Activated CD8-positive, alpha-beta T cell treated with anti-CD3 and anti-CD28 coated beads for 36 hours (primary cell): ENCODE results near the gene PLG. TPM values are rescaled to one million over a fixed set of nuclear protein-coding genes. Genes with fewer than 3 reads are reported as not detected.
A peak's percentile ranks its signal among the peaks of the same experiment; 100 is the strongest.

Source experiments
- ATAC-seq: fragments of 200-7000 bp; cut with Tn5 transposase; one replicate; pipeline ENCODE4 v1.10.0; 2021; ENCODE audit warnings: mild to moderate bottlenecking, moderate library complexity
- CTCF ChIA-PET: fragments of 350-600 bp; sonication (Branson Sonifier 250); formaldehyde crosslinking; loops from one replicate; lab custom pipeline; 2021; ENCODE audit warnings: antibody characterized with exemption; lab: Charles Lee
- POLR2A ChIA-PET: fragments of 350-600 bp; sonication (Branson Sonifier 250); formaldehyde crosslinking; loops from one replicate; lab custom pipeline; 2021; ENCODE audit warnings: antibody characterized with exemption; lab: Charles Lee
- DNase-seq: peaks from one replicate; pipeline ENCODE4 v3.0.0-alpha.2; 2020
- H3K27ac Mint-ChIP-seq: one replicate; pipeline ENCODE4 v1.8.0; 2021; ENCODE audit warnings: mild to moderate bottlenecking, mixed read lengths
- H3K27me3 Mint-ChIP-seq: one replicate; pipeline ENCODE4 v1.8.0; 2021; ENCODE audit warnings: mixed read lengths
- H3K36me3 Mint-ChIP-seq: one replicate; pipeline ENCODE4 v1.8.0; 2021; ENCODE audit warnings: low read depth, mixed read lengths
- H3K4me1 Mint-ChIP-seq: one replicate; pipeline ENCODE4 v1.8.0; 2021; ENCODE audit warnings: low read depth, mixed read lengths
- H3K4me3 Mint-ChIP-seq: one replicate; pipeline ENCODE4 v1.8.0; 2021; ENCODE audit warnings: mild to moderate bottlenecking, moderate library complexity, mixed read lengths
- H3K9me3 Mint-ChIP-seq: one replicate; pipeline ENCODE4 v1.8.0; 2021; ENCODE audit warnings: mixed read lengths
- CTCF ChIP-seq: fragments of 200-600 bp; IDR thresholded peaks from one replicate; pipeline ENCODE4 v1.8.0; 2022; ENCODE audit warnings: antibody characterized with exemption, mild to moderate bottlenecking
- intact Hi-C: fragments of 100-400 bp; cut with micrococcal nuclease; formaldehyde crosslinking; loops from one replicate; pipeline ENCODE4 v1.10.0; 2022
- total RNA-seq, 2 experiments: library from RNA; stranded (reverse); gene quantifications; one replicate each; pipeline ENCODE4 v1.2.3, GENCODE V29; 2021

The PLG gene
- total RNA-seq, 2 experiments from 2014 or later, result not detected

- peaks cover 2% of the 10 kb centered on the region for H3K4me1 Mint-ChIP-seq
- ATAC-seq, result no peak
- intact Hi-C loops, result no loop called here
- no peak for TF ChIP-seq CTCF
- H3K9me3 Mint-ChIP-seq, result peaks cover 9% of the 10 kb centered on the region
- H3K36me3 Mint-ChIP-seq, result peaks cover 1% of the 10 kb centered on the region
- peaks cover 8% of the 10 kb centered on the region for H3K27me3 Mint-ChIP-seq
- DNase-seq, result no peak
- H3K4me3 Mint-ChIP-seq, result no peak overlapping the region
- H3K27ac Mint-ChIP-seq, result no peak overlapping the region
- POLR2A ChIA-PET, result interaction anchor here (0.6 kb wide), 1 partner anchor 11 kb away, joined by 4 read pairs; no protein-coding TSS in a partner anchor
- CTCF ChIA-PET, result no interaction called here
Measured at GRCh38 chr6:160788806-160789205, 86.8 kb downstream of the PLG start.

GRCh38 chr6:160789263-160790027, 87.4 kb downstream of the PLG start:
- H3K27ac Mint-ChIP-seq, result no peak overlapping the region
- ATAC-seq (no peak), DNase-seq (peak; percentile 31)
- peaks cover 2% of the 10 kb centered on the region for H3K4me1 Mint-ChIP-seq
- ChIA-PET POLR2A (interaction anchor here (0.6 kb wide), 1 partner anchor 10 kb away, joined by 4 read pairs; no protein-coding TSS in a partner anchor), CTCF (no interaction called here)
- no peak overlapping the region for H3K4me3 Mint-ChIP-seq
- H3K27me3 Mint-ChIP-seq, result peaks cover 9% of the 10 kb centered on the region
- intact Hi-C loops, result no loop called here
- H3K9me3 Mint-ChIP-seq, result peaks cover 9% of the 10 kb centered on the region
- H3K36me3 Mint-ChIP-seq, result peaks cover 1% of the 10 kb centered on the region
- TF ChIP-seq CTCF, result no peak

GRCh38 chr6:160790028-160790792, 88.2 kb downstream of the PLG start:
- Mint-ChIP-seq H3K27ac (no peak overlapping the region), H3K27me3 (peaks cover 9% of the 10 kb centered on the region), H3K4me1 (peaks cover 2% of the 10 kb centered on the region), H3K9me3 (peaks cover 9% of the 10 kb centered on the region), H3K36me3 (peaks cover 1% of the 10 kb centered on the region), H3K4me3 (no peak overlapping the region)
- CTCF ChIA-PET, result no interaction called here
- TF ChIP-seq CTCF, result no peak
- intact Hi-C loops, result no loop called here
- ATAC-seq (no peak), DNase-seq (peak; percentile 12)
- POLR2A ChIA-PET, result no interaction called here

GRCh38 chr6:160791459-160791858, 89.4 kb downstream of the PLG start:
- Mint-ChIP-seq H3K27ac (no peak overlapping the region), H3K4me3 (no peak overlapping the region), H3K27me3 (peaks cover 9% of the 10 kb centered on the region), H3K9me3 (peaks cover 9% of the 10 kb centered on the region), H3K36me3 (peaks cover 1% of the 10 kb centered on the region), H3K4me1 (peaks cover 2% of the 10 kb centered on the region)
- ChIA-PET POLR2A (no interaction called here), CTCF (no interaction called here)
- TF ChIP-seq CTCF, result no peak
- DNase-seq (no peak), ATAC-seq (no peak)
- intact Hi-C loops, result no loop called here

- peaks cover 2% of the 10 kb centered on the region for H3K4me1 Mint-ChIP-seq
- CTCF ChIA-PET, result no interaction called here
- TF ChIP-seq CTCF, result no peak
- H3K9me3 Mint-ChIP-seq, result peaks cover 9% of the 10 kb centered on the region
- peaks cover 9% of the 10 kb centered on the region for H3K27me3 Mint-ChIP-seq
- H3K4me3 Mint-ChIP-seq, result no peak overlapping the region
- H3K36me3 Mint-ChIP-seq, result peaks cover 1% of the 10 kb centered on the region
- POLR2A ChIA-PET, result no interaction called here
- no peak overlapping the region for H3K27ac Mint-ChIP-seq
- ATAC-seq, result no peak
- intact Hi-C loops, result no loop called here
- no peak for DNase-seq
Measured at GRCh38 chr6:160791981-160792418, 90.0 kb downstream of the PLG start.
